Loucy (cell line): ENCODE data around the gene ARHGAP31.

Source experiments
- EZH2phosphoT487 ChIP-seq: fragments of 200-600 bp; IDR thresholded peaks from 2 replicates; pipeline ENCODE4 v1.6.1; 2018; ENCODE audit warnings: antibody characterized with exemption, mild to moderate bottlenecking, moderate library complexity, borderline replicate concordance
- TF ChIP-seq, protein P1 (sequence below): fragments of 200-600 bp; sonication (generic); conservative IDR thresholded peaks from 2 replicates; pipeline ENCODE4 v1.5.1; 2014; ENCODE audit warnings: mild to moderate bottlenecking, antibody characterized with exemption, low read length

DNA sequence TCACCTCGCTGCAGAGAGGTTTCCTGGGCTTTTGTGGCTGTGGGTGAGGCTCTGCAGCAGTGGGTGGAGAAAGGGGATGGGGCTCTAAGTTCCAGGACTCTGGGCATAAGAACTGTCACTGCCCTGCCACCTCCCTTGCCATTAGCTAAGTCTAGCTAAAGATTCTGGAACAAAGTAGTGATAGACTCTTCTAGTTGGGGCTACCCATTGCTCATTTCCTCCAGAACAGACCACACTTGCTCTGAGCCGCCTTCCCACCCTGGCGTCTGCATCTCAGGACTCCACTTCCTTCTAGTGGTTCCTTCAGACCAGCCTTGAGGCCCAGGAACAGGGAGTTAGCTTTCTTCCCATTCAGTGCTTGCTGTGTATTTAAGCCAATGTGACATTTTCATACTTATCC, 7.5 kb downstream of the ARHGAP31 start:
- TF ChIP-seq, protein P1, sequence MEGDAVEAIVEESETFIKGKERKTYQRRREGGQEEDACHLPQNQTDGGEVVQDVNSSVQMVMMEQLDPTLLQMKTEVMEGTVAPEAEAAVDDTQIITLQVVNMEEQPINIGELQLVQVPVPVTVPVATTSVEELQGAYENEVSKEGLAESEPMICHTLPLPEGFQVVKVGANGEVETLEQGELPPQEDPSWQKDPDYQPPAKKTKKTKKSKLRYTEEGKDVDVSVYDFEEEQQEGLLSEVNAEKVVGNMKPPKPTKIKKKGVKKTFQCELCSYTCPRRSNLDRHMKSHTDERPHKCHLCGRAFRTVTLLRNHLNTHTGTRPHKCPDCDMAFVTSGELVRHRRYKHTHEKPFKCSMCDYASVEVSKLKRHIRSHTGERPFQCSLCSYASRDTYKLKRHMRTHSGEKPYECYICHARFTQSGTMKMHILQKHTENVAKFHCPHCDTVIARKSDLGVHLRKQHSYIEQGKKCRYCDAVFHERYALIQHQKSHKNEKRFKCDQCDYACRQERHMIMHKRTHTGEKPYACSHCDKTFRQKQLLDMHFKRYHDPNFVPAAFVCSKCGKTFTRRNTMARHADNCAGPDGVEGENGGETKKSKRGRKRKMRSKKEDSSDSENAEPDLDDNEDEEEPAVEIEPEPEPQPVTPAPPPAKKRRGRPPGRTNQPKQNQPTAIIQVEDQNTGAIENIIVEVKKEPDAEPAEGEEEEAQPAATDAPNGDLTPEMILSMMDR, result no peak
- no peak for TF ChIP-seq EZH2phosphoT487
